HG03103 (cell line): ENCODE results near the gene MIPEP.
"Not testable (repeated sequence)": the region's sequence is repeated elsewhere in the genome, so short reads cannot be mapped to it uniquely, and the experiment has no call there.

ENCODE experiments used
- ATAC-seq: cut with Tn5 transposase; IDR thresholded peaks from one replicate; pipeline ENCODE4 v1.9.1; 2021; ENCODE audit warnings: low read depth; ENCODE audit not compliant: unreplicated experiment

Gene MIPEP

DNA sequence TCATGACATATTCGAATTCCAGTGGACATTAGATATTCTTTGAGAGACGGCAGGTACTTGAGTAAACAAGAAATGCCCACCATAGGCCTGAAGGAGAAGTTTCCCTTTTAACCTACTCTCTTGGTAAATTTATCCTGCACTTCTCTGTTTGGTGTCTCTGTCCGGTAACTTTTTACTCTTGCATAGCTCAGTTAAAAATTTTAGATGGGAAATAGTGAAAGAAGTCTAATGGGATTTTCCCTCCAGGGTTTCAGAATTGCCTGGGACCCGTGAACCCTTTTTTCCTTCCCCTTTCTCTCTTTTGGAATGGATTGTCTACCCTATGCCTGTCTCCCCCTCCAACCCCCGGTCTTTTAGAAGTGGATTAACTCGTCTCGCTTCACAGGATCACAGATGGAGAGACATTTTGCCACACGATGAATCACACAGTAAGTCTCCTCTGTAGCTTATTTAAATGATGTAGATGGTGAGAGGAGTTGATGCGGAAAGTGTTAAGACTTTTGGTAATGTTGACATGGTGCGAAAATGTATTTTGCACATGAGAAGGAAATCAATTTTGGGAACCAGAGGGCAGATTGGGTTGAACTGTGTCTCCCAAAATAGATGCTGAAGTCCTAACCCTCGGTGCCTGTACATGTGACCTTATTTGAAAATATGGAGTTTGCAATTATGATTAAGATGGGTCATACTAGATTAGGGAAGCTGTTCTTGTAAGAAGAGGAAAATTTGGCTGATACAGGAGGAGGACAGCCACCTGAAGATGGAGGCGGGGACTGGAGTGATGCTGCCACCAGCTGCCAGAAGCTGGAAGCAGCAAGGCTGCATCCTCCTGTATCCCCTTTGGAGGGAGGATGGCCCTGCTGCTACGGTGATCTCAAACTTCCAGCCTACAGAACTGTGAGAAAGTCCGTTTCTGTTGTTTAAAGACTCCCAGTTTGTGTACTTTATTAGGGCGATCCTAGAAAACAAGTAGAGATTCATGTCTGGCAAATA, 711 bp upstream of the MIPEP start:
- no peak for ATAC-seq

DNA sequence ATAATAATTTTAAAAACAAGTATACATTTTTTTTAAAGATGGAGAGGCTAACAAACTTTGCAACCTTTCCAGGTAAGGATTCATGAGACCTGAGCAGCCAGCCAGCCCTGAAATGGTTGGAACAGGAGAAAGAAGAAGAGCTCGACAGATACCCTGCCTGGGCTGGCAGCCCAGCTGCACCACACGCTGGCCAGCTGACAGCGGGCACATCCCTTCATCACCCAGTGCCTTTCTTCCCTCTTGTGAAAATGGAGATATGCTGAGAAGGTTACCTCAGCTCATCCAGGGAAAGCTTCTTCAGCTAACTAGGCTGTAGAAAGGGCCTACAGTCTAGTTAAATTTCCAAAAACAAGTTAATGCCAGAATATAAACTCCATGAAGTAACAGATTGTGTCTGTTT, 4.8 kb downstream of the MIPEP start:
- ATAC-seq: not testable (repeated sequence)

DNA sequence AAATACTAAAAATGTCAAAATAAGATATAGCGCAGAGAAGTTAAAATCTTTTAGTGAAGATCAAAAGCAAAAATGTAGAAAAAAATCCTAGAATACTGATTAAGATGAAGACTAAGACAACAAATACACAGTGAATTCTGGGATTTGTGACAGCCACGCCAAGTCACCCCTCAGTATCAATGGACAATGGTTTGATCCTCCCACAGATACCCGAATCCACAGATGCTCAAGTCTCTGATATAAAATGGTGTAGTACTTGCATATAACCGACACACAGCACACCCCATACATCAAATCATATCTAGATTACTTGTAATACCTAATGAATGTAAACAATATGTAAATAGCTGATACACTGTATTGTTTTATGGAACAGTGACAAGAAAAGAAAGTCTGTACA, 5.9 kb downstream of the MIPEP start:
- no peak for ATAC-seq

DNA sequence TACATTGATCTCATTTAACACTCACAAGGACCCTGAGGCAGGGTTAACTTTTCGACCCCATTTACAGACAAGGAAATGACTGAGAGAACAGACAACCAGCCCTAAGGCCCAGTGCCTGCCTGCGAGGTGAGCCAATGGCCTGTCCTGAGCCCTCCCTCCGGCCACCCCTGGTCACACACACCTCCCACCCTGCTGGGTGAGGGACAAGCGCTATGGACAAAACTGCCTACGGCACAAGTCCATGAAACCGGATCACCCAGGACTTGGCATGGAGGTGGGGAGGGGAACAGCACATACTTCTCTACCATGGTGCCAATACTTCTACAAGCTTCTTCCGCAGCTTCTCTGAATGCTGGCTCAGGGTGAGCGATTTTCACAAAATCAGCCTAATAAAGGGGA, 7.8 kb downstream of the MIPEP start:
- not testable (repeated sequence) for ATAC-seq

DNA sequence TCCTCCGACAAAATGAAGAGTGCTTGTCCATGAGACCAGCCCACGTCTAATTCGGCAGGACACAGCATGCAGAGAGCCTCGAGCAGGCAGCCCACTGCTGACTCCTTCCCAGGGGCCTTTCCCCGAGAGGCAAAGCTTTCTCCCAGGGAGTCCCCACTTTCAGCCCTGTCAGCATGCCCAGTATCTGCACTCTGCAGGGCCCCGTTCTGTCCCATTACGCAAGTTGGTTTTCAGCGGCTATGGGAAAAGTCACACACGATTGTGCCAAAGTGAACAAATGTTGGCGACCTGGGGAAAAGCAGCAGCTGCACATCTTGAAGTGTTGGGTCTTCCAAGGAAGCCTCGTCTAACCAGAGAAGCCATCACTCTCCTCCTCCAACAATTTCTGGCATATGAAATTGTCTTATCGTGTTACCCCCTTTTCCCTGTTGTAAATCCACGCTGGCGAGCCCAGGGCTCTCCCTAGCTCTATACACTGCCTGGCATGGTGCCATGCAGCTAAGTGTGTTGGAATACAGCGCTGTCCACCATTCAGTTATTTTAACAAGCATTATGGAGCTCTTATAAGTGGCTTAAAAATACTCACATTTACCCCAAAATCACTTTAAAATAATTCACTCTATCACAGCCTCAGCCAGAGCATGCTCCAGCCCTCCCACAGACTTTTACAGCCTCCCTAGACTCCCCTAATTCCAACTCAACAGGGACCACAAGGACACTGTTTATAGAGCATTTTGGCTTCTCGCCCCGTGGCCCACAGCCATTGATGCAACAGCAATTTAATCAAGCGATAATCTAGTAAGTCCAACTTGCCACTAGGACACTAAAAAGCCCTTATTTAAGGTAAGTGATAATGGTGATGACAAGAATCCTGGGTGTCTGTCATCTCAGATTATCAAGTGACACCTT, 8.5 kb downstream of the MIPEP start:
- not testable (repeated sequence) for ATAC-seq

DNA sequence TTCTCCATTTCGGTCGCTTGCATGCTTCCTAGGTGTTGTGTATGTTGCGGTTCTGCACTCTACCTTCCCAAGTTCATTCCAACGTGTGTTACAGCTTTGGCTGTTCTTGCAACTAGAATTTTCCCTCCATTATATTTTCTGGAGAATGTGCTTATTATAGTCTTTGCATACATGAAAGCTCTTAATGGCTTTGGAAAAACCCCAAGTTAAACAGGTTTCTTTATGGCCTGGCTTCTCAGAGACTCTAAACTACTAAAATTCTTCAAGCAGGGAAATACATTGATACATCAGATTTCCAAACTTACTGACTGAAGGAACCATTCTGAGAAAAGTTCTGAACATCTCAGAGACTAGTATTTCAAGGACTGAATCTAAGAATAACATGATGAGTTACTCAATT, 11.9 kb downstream of the MIPEP start:
- no peak for ATAC-seq

DNA sequence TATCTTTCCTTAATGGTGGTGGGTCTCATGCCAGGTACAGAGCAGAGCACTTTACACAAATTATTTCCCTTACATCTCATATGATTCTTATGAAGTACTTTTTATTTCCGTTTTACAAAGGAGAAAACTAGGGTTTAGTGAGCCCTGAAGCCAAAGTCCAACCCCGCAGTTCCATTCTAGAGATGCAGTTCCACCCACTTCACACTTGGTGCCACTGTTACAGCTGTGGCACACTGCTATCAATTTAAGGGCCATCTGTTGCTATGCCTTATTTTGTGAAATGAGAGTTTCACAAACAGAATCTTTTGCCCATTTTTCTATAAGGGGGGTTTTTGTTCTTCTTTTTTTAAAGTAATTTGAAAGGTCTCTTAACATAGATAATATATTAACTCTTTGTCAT, 12.9 kb downstream of the MIPEP start:
- ATAC-seq: no peak

DNA sequence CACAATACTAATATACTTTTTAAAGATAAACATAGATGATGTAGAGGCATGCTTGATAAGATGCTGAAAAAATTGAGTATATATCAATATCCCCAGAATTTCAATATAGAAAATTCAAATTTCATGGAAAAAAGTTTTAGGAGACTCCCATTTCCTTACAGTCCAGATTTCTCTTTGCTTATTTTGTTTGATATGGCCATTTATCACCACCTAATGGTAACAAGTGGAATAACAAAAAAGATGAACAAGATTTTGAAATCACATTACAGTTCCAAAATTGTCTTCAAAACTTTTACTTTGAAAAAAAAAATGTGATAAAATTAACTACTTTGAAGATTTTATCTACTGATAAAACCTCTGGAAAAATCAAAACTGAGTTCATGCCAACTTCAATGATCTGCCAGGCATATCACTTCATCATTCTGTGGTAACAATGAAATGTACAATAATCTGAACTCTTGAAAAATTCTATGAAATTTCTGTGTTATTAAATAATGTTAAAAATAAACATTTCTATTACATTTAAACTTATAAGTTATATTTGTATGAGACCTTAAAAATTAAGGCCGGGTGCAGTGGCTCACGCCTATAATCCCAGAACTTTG, 17.5 kb downstream of the MIPEP start:
- ATAC-seq: no peak

DNA sequence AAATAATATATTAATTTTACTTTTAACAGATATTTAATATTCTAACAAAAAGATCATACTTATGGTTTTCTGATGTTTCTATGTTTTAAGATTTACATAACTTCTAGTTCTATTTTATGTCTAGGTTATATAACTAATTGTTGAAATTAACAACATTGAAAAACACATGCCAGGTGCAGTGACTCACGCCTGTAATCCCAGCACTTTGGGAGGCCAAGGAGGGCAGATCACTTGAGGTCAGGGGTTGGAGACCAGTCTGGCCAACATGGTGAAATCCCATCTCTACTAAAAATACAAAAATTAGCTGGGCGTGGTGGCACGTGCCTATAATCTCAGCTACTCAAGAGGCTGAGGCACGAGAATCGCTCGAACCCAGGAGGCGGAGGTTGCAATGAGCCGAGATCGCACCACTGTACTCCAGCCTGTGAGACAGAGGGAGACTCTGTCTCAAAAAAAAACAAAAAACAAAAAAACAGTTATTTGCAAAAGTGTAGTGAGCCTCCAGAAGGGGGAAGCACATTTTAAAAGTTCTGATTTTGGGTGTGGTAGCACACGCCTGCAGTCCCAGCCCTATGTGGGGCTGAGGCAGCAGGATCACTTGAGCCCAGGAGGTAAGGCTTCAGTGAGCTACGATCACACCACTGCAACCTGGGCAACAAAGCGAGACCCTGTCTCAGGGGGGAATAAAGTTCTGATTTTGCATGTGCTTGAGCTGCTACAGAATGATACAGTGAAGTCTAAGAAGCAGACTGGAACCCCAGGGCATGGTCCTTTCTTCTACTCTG, 18.7 kb downstream of the MIPEP start:
- ATAC-seq: no peak

DNA sequence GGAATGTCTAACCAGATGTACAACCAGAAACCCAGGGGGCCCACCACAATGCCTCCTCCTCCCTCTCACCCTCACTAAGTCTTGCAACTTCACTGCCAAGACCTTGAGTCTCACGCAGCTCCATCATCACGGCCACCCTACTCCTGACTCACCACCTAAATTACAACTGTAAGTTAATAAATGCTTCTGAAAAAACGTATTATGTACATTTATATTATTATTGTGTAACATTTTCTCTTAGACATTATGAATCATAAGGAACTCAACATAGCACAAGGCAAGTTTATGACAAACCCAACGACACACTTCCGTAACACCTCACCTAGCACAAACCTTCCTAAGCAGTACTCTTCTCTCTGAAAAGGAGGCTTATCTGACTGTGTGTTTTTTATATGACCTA, 20.7 kb downstream of the MIPEP start:
- ATAC-seq: no peak

DNA sequence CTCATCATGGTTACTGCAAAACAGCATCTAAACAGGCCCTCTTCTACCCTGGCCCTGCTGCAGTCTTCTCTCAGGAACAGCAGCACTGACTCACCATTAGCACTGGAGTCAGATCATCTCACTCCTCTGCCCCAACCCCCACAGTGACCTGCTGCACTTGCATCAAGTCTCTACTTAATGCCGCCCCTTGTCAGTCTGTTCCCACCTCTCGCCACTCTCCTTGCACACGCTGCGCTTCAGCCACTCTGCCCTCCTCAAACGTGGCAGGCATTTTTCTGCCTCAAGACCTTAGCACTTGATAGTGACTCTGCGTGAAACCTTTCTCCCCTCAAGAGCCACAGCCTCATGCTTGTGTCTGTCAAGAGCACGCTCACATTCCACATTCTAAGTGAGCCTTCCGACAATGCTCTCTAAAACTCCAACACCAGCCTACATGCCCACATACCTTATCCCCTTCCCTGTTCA, 22.1 kb downstream of the MIPEP start:
- no peak for ATAC-seq

DNA sequence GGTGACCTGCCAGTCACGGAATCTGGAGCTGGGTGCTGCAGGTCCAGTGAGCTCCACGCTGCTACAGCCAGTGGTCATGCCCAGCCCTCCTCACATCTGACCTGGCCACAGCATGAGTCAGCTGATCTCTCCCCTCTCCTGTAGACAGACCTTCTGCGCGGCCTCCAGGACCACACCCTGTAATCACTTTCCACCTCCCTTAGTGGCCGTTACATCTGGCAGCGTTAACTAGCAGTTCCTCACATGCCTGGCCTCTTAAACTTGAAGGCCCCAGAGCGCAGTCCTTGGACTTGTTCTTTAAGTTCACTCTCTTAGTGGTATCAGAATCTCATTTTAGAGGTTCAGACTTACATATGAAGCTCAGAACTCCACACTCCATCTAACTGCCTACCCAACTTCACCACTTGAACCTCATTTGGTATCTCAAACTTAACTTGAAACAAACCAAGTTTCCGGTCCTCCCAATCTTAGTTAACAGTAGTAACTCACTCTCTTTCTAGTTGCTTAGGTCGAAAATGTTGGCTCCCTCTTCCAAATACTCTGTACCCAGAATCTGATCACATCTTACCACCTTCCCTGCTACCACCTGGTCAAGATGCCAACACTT, 22.7 kb downstream of the MIPEP start:
- ATAC-seq: no peak

DNA sequence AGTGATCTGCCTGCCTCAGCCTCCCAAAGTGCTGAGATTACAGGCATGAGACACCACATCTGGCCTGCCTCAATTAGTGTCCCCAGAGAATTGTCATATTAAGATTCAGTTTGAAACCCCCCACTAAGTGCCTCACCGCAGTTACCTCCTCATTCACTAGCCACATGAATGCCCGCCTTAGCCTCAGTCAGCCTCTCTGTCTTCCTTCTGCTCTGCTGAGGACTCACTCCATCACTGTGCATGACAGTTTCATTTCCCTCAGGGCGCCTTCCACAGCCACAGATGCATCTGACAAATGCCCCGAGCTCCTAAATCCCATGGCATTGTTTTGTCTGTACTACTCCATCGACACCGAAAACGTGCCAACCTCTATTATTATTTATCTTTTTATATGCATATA, 23.3 kb downstream of the MIPEP start:
- no peak for ATAC-seq

DNA sequence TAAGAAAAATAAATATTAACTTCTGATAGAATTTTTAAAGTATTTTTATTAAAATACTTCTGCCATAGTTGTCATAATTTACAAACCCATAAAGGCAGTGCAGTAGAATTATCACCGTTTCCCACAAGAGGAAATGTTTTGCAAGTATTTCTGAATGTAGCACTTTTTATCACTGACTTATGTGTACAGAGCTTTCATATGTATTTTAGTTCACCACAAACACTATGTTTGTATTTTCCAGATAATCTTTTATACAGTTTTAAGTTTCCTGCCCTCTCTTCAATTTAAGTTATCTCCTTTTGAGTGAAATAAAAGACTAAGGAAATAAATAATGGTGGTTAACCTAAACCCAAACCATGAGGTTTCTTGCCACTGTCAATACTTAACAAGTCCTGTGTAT, 24.2 kb downstream of the MIPEP start:
- ATAC-seq: no peak

DNA sequence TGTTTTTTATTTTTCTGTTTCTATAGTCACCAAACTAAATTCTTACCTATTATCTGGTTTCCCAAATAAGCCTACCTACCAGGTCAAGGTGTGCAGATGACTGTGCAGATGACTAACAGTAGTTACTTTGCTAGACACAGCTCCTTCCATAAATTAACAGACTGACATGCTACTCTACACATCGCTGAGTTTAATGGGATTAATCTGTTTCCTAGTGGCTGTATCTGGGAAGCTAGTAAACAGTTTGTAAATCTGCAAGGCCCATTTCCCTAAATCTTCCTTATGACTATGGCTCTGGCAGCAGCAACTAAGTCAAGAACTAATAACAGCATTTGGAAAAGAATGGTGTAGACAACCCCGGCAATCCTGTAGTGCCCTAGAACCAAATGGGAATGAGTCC, 27.9 kb downstream of the MIPEP start:
- no peak for ATAC-seq

DNA sequence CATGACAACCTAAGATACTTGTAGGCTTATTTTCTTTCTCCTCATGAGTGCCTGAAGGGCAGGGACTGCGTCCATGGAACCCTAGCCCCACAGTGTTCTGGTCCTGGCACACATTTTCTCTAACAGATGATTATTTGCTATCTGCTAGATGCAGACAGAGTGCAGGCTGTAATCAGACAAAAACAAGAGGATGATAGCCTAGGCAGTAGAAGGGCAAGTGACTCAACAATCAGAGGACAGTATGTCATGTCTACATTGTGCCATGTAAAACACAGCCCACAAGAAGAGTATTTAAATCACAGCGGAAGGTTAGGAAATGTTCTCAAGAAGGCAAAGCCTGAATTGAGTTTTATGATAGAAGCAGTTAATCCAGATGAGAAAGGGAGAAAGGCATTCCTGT, 29.3 kb downstream of the MIPEP start:
- no peak for ATAC-seq

DNA sequence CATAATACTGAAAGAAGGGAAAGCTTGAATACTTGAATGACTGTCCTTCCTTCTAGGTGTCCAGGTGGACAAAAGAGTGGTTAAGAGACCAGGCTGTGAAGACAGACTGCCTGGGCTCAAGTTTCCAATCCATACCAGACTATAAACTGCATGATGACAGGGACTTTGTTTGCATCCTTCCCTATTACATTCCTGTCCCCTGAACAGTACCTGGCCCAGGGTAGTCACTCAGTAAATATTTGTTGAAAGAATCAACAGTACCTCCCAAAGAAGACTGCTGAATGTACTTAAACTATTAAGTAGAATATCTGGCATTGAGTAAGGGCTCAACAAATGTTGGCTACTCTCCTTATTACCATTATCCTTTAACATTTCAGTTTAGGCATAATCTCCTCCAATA, 29.7 kb downstream of the MIPEP start:
- no peak for ATAC-seq

DNA sequence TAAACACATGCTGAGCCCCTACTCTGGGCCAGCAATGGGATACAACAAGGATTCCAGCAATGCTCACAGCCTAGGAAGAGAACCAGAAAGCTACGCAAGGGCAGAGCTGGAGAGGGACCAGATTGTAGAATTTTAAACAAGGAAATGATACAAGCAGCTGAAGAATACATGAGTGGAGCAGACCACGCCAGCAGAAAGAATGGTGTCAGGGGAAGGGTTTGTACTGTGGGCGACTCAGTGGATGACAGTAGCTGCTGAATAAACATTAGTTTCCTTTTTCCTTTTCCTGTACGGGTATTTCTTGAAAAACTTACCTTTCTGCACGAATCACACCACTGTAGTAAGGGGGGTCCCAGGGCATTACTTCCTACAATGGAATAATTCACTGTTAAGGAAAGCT, 30.7 kb downstream of the MIPEP start:
- ATAC-seq: no peak

DNA sequence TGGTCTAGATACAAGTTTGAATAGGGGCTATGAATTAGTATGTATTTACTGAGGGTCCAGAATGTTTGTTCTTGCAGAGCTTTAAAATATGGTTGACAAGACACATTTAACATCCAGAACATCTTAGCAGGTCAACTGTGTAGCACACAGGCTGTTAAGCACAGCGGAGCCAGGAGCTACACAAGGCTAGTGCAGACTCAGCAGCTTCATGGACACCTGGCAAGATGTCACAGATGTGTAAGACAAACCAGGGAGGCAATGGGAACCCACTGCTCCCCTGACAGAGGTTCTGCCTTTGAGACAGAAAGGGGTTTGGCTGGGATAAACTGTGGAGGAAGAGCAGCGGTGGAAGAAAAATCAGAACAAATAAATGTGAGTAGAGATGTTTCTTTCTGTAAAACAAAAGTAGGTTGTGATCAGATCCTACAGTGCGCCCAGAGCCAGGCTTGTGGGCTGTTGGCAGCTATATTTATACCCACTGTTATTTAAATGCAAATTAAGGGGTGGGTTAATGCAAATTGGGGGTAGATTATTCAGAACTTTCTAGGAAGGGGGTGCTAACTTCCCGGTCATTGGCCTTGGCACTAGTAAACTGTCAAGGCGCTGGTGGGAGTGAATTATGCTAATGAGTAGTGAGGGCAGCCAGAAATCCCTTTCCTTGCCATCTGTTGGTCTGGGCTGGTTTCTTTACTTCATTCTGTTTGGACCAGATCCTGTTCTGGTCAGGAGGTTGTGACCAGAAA, 33.0 kb downstream of the MIPEP start:
- no peak for ATAC-seq
